Transverse colon (tissue), 3 donors: ENCODE measurements around the gene CALML3.

Source experiments
- CTCF ChIP-seq, 5 experiments: fragments of 200-600 bp in 3 of 5; fragments of 450-650 bp in 2 of 5; sonication (generic) in 3 of 5; IDR thresholded peaks; 1 replicate in 2 of 5; 2 replicates in 3 of 5; pipeline ENCODE4 v1.5.1; 2016 to 2017; ENCODE audit warnings: antibody characterized with exemption in 5 of 5, inconsistent platforms in 3 of 5, mild to moderate bottlenecking in 2 of 5, moderate library complexity in 1 of 5
- POLR2A ChIP-seq: fragments of 450-650 bp; IDR thresholded peaks from one replicate; pipeline ENCODE4 v1.6.1; 2016; ENCODE audit warnings: antibody characterized with exemption, mild to moderate bottlenecking, moderate library complexity

DNA sequence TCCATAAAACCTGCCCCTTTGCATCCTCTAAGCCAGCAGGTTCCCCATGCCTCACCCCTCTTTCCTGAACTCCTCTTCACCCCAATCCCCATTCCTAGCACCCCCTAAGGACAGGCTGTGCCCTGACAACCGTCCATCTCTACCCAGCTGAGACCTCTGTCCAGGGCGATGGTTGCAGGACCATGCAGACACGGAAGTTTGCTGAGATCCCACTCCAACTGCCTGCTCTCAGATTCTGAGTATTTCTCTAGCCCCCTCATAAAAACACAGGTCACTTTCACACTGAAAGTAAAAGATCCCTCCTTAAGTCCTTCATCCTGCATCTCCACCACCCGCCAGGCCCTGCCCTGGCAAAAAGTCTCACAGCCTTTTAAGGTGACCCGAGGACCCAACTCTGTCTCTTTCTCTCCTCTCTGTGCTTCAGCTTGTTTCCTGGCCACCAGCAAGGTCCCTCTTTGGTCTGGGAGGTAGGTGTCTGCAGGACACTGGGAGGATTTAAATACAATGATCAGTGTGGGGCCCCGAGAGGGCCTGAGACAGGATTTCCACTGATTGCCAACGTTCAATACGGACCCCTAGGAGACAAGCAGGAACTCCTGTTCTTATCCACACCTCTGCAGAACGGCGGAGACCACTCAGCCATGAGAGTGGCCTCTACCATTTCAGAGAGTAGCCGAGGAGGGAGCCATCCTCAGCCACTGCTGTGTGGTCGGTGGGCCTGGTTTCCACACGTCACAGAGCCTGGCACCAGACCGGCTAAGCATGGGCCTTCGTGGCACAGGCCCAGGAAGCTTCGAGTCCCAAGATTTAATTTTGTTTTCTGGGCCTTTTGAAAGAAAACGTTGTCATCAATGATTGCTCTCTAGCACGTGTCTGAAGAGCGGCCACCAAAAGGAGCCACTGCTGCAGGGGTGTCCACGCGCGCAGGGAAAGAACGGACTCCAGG, 27.9 kb downstream of the CALML3 start:
- no peak for TF ChIP-seq POLR2A
- no peak for TF ChIP-seq CTCF (IDR thresholded peaks at IDR 0.05)
